ENCODE measurements around the gene SUSD4. TPM values are rescaled to one million over a fixed set of nuclear protein-coding genes. Genes with fewer than 3 reads are reported as not detected.

SUSD4 gene
- total and polyA plus RNA-seq, 10 of the 15 experiments (the other 5 are each of a cell fraction or from before 2014, with no cell fraction given): 0.13 to 1.1 (median 0.26) TPM; not detected in 3

DNA sequence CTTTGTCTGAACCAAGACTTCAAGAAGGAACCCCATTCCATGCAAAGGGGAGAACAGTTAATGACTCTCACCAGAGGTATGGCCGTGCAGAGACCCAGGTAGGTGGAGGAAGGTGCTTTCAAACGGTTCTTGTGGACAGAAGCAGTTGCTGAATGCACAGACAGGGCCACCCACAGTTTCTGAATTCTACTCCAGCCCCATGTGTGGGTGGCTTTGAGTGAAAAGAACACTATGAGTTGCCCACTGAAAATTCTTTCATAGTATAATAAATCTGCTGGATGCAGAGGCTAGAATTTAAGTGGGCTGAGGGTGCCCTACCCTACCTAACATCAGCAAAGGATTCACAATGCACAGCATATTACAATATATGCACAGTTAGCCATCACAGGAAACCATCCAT lies 22.0 kb upstream of the SUSD4 start (continued):
- TF ChIP-seq CHD1 (IDR thresholded peaks at IDR 0.05; ENCODE audit: low read depth, low read length): no peak
- no peak for TF ChIP-seq NFIC (IDR thresholded peaks at IDR 0.05; ENCODE audit: low read depth, low read length)
- TF ChIP-seq POU2F2 (IDR thresholded peaks at IDR 0.05; ENCODE audit: borderline replicate concordance, low read depth, low read length): no peak
- no peak for TF ChIP-seq LARP7 (IDR thresholded peaks at IDR 0.05)
- TF ChIP-seq SMARCA5 (IDR thresholded peaks at IDR 0.05): no peak
- TF ChIP-seq CREB1 (IDR thresholded peaks at IDR 0.05; ENCODE audit: low read depth): no peak
- no peak for TF ChIP-seq ZNF24 (IDR thresholded peaks at IDR 0.05)
- no peak for TF ChIP-seq DPF2 (IDR thresholded peaks at IDR 0.05)

DNA sequence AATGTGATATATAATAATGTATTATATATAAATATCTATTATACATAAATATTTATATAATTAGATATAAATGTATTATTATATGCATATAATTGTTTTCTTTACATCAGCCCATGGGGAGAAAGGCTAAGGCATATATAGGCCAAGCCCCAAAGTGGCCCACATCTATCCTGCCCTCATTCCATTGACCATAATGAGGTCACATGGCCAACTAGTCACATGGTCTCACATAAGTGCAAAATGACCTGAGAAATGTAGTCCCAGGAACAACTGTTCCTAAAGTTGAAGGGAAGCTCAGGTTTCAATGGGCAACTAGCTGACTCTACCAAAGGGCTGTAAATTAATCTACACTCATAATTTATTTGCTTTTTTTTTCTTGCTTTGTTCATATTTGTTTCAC lies 14.8 kb upstream of the SUSD4 start:
- Histone ChIP-seq H3K79me2 (ENCODE audit: control insufficient read depth, insufficient read depth, low read length) (no peaks in the 10 kb centered on the region), H4K20me1 (ENCODE audit: control insufficient read depth, insufficient read depth) (no peaks in the 10 kb centered on the region), H3K27ac (ENCODE audit: control insufficient read depth, insufficient read depth) (no peak overlapping the region), H3K4me3 (no peak overlapping the region), H3K4me2 (ENCODE audit: control insufficient read depth, insufficient read depth) (no peak overlapping the region), H3K4me1 (ENCODE audit: control insufficient read depth, insufficient read depth, low read length) (no peaks in the 10 kb centered on the region), H3K9me3 (replicated peaks; ENCODE audit: control insufficient read depth, insufficient read depth, low read length) (no peaks in the 10 kb centered on the region), H3K9ac (ENCODE audit: control insufficient read depth, insufficient read depth, low read length) (no peak overlapping the region), H3K36me3 (ENCODE audit: control insufficient read depth in 2 of 2, insufficient read depth in 2 of 2, low read length in 1 of 2) (no peaks in the 10 kb centered on the region), H2AFZ (ENCODE audit: control insufficient read depth, low read depth, low read length) (no peak overlapping the region), H3K27me3 (replicated peaks in 1 of 2; ENCODE audit: control insufficient read depth in 2 of 2, insufficient read depth in 2 of 2, low read length in 1 of 2) (no peaks in the 10 kb centered on the region)
- no TSS peak for BruUV-seq (replicated peaks)
- ChIA-PET POLR2A (no interaction called here), RAD21 (ENCODE audit: unreplicated experiment) (no interaction called here), SMC1A (ENCODE audit: uncharacterized antibody, unreplicated experiment) (interaction anchor here (1.1 kb wide), 1 partner anchor 9 kb away, joined by 4 read pairs; no protein-coding TSS in a partner anchor), CTCF (interaction anchor here (0.6 kb wide), 1 partner anchor 43 kb away, joined by 3 read pairs; no protein-coding TSS in a partner anchor)
- no peak for DNase-seq (ENCODE audit: low read depth, low spot score)
- in situ Hi-C loops (cut with MboI) (no loop called here), intact Hi-C loops (cut with micrococcal nuclease; ENCODE audit: unreplicated experiment) (no loop called here)
- ATAC-seq: no peak
- FAIRE-seq: no peak
- TF ChIP-seq TCF12 (IDR thresholded peaks at IDR 0.05; ENCODE audit: low read depth, low read length): no peak
- TF ChIP-seq, protein P1, sequence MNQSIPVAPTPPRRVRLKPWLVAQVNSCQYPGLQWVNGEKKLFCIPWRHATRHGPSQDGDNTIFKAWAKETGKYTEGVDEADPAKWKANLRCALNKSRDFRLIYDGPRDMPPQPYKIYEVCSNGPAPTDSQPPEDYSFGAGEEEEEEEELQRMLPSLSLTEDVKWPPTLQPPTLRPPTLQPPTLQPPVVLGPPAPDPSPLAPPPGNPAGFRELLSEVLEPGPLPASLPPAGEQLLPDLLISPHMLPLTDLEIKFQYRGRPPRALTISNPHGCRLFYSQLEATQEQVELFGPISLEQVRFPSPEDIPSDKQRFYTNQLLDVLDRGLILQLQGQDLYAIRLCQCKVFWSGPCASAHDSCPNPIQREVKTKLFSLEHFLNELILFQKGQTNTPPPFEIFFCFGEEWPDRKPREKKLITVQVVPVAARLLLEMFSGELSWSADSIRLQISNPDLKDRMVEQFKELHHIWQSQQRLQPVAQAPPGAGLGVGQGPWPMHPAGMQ (IDR thresholded peaks at IDR 0.05; ENCODE audit: borderline replicate concordance): no peak
- TF ChIP-seq FOXK2 (IDR thresholded peaks at IDR 0.05): no peak
- TF ChIP-seq, protein P2, sequence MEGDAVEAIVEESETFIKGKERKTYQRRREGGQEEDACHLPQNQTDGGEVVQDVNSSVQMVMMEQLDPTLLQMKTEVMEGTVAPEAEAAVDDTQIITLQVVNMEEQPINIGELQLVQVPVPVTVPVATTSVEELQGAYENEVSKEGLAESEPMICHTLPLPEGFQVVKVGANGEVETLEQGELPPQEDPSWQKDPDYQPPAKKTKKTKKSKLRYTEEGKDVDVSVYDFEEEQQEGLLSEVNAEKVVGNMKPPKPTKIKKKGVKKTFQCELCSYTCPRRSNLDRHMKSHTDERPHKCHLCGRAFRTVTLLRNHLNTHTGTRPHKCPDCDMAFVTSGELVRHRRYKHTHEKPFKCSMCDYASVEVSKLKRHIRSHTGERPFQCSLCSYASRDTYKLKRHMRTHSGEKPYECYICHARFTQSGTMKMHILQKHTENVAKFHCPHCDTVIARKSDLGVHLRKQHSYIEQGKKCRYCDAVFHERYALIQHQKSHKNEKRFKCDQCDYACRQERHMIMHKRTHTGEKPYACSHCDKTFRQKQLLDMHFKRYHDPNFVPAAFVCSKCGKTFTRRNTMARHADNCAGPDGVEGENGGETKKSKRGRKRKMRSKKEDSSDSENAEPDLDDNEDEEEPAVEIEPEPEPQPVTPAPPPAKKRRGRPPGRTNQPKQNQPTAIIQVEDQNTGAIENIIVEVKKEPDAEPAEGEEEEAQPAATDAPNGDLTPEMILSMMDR (IDR thresholded peaks at IDR 0.05 in 2 of 3, conservative IDR thresholded peaks at IDR 0.05 in 1 of 3; ENCODE audit: control insufficient read depth in 2 of 3, extremely low read depth in 1 of 3, insufficient read depth in 1 of 3, low read depth in 3 of 3, low read length in 3 of 3): no peak
- no peak for TF ChIP-seq TARDBP (IDR thresholded peaks at IDR 0.05; ENCODE audit: borderline replicate concordance)
- no peak for TF ChIP-seq TCF7 (IDR thresholded peaks at IDR 0.05; ENCODE audit: borderline replicate concordance)
- TF ChIP-seq, protein P3, sequence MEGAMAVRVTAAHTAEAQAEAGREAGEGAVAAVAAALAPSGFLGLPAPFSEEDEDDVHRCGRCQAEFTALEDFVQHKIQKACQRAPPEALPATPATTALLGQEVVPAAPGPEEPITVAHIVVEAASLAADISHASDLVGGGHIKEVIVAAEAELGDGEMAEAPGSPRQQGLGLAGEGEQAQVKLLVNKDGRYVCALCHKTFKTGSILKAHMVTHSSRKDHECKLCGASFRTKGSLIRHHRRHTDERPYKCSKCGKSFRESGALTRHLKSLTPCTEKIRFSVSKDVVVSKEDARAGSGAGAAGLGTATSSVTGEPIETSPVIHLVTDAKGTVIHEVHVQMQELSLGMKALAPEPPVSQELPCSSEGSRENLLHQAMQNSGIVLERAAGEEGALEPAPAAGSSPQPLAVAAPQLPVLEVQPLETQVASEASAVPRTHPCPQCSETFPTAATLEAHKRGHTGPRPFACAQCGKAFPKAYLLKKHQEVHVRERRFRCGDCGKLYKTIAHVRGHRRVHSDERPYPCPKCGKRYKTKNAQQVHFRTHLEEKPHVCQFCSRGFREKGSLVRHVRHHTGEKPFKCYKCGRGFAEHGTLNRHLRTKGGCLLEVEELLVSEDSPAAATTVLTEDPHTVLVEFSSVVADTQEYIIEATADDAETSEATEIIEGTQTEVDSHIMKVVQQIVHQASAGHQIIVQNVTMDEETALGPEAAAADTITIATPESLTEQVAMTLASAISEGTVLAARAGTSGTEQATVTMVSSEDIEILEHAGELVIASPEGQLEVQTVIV (IDR thresholded peaks at IDR 0.05; ENCODE audit: borderline replicate concordance, partially characterized antibody): no peak
- TF ChIP-seq, protein P4, sequence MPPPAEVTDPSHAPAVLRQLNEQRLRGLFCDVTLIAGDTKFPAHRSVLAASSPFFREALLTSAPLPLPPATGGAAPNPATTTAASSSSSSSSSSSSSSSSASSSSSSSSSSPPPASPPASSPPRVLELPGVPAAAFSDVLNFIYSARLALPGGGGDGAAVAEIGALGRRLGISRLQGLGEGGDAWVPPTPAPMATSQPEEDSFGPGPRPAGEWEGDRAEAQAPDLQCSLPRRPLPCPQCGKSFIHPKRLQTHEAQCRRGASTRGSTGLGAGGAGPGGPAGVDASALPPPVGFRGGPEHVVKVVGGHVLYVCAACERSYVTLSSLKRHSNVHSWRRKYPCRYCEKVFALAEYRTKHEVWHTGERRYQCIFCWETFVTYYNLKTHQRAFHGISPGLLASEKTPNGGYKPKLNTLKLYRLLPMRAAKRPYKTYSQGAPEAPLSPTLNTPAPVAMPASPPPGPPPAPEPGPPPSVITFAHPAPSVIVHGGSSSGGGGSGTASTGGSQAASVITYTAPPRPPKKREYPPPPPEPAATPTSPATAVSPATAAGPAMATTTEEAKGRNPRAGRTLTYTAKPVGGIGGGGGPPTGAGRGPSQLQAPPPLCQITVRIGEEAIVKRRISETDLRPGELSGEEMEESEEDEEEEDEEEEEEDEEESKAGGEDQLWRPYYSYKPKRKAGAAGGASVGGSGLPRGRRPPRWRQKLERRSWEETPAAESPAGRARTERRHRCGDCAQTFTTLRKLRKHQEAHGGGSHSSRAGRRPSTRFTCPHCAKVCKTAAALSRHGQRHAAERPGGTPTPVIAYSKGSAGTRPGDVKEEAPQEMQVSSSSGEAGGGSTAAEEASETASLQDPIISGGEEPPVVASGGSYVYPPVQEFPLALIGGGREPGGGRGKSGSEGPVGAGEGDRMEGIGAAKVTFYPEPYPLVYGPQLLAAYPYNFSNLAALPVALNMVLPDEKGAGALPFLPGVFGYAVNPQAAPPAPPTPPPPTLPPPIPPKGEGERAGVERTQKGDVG (CRISPR knock-in tag; IDR thresholded peaks at IDR 0.05): no peak
- TF ChIP-seq YY1 (IDR thresholded peaks at IDR 0.05; ENCODE audit: low read depth, low read length): no peak

All from GM12878 (cell line).